GM23338 (cell line): ENCODE data around the gene ZSWIM3. TPM values are rescaled to one million over a fixed set of nuclear protein-coding genes. Genes with fewer than 3 reads are reported as not detected.

Source experiments
- ATAC-seq: fragments of 200-7000 bp; cut with Tn5 transposase; 3 replicates; pipeline ENCODE4 v1.9.1; 2020
- DNase-seq: peaks from one replicate; pipeline ENCODE4 v3.0.0-alpha.2; 2015; ENCODE audit warnings: low spot score
- H2AFZ ChIP-seq: fragments of 200-600 bp; sonication (generic); 2 replicates; pipeline ENCODE4 v1.8.0; 2016; ENCODE audit warnings: antibody characterized with exemption, mild to moderate bottlenecking, moderate library complexity
- H3F3A ChIP-seq: fragments of 200-600 bp; sonication (generic); replicated peaks from 2 replicates; pipeline ENCODE4 v1.8.0; 2017; ENCODE audit warnings: antibody characterized with exemption, mixed run types, low read depth
- H3K27ac ChIP-seq: fragments of 200-600 bp; sonication (generic); 2 replicates; pipeline ENCODE4 v1.6.1; 2016; ENCODE audit warnings: low read depth
- H3K27me3 ChIP-seq: fragments of 200-600 bp; sonication (generic); 2 replicates; pipeline ENCODE4 v1.8.0; 2016; ENCODE audit warnings: mild to moderate bottlenecking, mixed run types, moderate library complexity; ENCODE audit not compliant: insufficient read depth
- H3K36me3 ChIP-seq: fragments of 200-600 bp; sonication (generic); 2 replicates; pipeline ENCODE4 v1.8.0; 2016; ENCODE audit warnings: mild to moderate bottlenecking; ENCODE audit not compliant: insufficient read depth
- H3K4me1 ChIP-seq: fragments of 200-600 bp; sonication (generic); 2 replicates; pipeline ENCODE4 v1.8.0; 2016; ENCODE audit warnings: mild to moderate bottlenecking, moderate library complexity; ENCODE audit not compliant: insufficient read depth
- H3K4me2 ChIP-seq: fragments of 200-600 bp; sonication (generic); 2 replicates; pipeline ENCODE4 v1.7.1; 2017; ENCODE audit warnings: mixed run types
- H3K4me3 ChIP-seq: fragments of 200-600 bp; sonication (generic); 2 replicates; pipeline ENCODE4 v1.6.1; 2016; ENCODE audit warnings: mixed run types
- H3K79me2 ChIP-seq: fragments of 200-600 bp; sonication (generic); replicated peaks from 2 replicates; pipeline ENCODE4 v1.8.0; 2017; ENCODE audit warnings: mild to moderate bottlenecking; ENCODE audit not compliant: insufficient read depth
- H3K9me2 ChIP-seq: fragments of 200-600 bp; sonication (generic); 2 replicates; pipeline ENCODE4 v1.8.0; 2017; ENCODE audit not compliant: insufficient read depth
- H4K20me1 ChIP-seq: fragments of 200-600 bp; sonication (generic); replicated peaks from 2 replicates; pipeline ENCODE4 v1.8.0; 2017; ENCODE audit warnings: mild to moderate bottlenecking; ENCODE audit not compliant: insufficient read depth
- H3K27ac Mint-ChIP-seq: 2 replicates; pipeline ENCODE4 v1.8.0; 2020; ENCODE audit warnings: inconsistent platforms, mild to moderate bottlenecking, moderate library complexity, mixed read lengths
- H3K27me3 Mint-ChIP-seq: 3 replicates; pipeline ENCODE4 v1.8.0; 2022; ENCODE audit warnings: low read depth, mild to moderate bottlenecking, moderate library complexity, mixed read lengths, inconsistent platforms; ENCODE audit not compliant: insufficient read depth, poor library complexity
- H3K36me3 Mint-ChIP-seq: 3 replicates; pipeline ENCODE4 v1.8.0; 2021; ENCODE audit warnings: low read depth, mild to moderate bottlenecking, inconsistent platforms, moderate library complexity, mixed read lengths
- H3K4me1 Mint-ChIP-seq: 3 replicates; pipeline ENCODE4 v1.8.0; 2020; ENCODE audit warnings: mild to moderate bottlenecking, inconsistent platforms, mixed read lengths
- H3K4me3 Mint-ChIP-seq: 3 replicates; pipeline ENCODE4 v1.8.0; 2021; ENCODE audit warnings: moderate library complexity, mild to moderate bottlenecking, inconsistent platforms, mixed read lengths
- H3K9me3 Mint-ChIP-seq: 3 replicates; pipeline ENCODE4 v1.8.0; 2020; ENCODE audit warnings: moderate library complexity, mild to moderate bottlenecking, inconsistent platforms, mixed read lengths
- CREB1 ChIP-seq: fragments of 250-450 bp; sonication (Bioruptor Pico); IDR thresholded peaks from 2 replicates; pipeline ENCODE4 v1.5.0; 2020; ENCODE audit warnings: low read depth, mild to moderate bottlenecking, moderate library complexity
- CTCF ChIP-seq, 2 experiments: fragments of 200-600 bp in 1 of 2; sonication (generic) in 1 of 2; conservative IDR thresholded peaks; 2 replicates each; pipeline versions ENCODE4 v1.5.1 to v1.6.1; 2016 to 2017; ENCODE audit warnings: antibody characterized with exemption in 2 of 2, low read depth in 2 of 2, mild to moderate bottlenecking in 2 of 2, moderate library complexity in 1 of 2
- ETS1 ChIP-seq: IDR thresholded peaks from 2 replicates; pipeline ENCODE4 v1.6.1; 2016; ENCODE audit warnings: antibody characterized with exemption
- EZH2phosphoT487 ChIP-seq: fragments of 200-600 bp; sonication (generic); IDR thresholded peaks from one replicate; pipeline ENCODE4 v1.8.1; 2018; ENCODE audit warnings: antibody characterized with exemption; ENCODE audit not compliant: unreplicated experiment
- JUNB ChIP-seq: IDR thresholded peaks from one replicate; pipeline ENCODE4 v1.6.1; 2016; ENCODE audit warnings: antibody characterized with exemption; ENCODE audit not compliant: unreplicated experiment
- NANOG ChIP-seq: IDR thresholded peaks from 2 replicates; pipeline ENCODE4 v1.6.1; 2016; ENCODE audit warnings: antibody characterized with exemption, borderline replicate concordance
- POLR2AphosphoS5 ChIP-seq: IDR thresholded peaks from 2 replicates; pipeline ENCODE4 v1.6.1; 2016; ENCODE audit warnings: antibody characterized with exemption, low read depth
- ZNF114 ChIP-seq: fragments of 250-450 bp; sonication (Bioruptor Pico); IDR thresholded peaks from 2 replicates; pipeline ENCODE4 v1.5.0; 2020; ENCODE audit warnings: mild to moderate bottlenecking, moderate library complexity
- ZNF462 ChIP-seq: fragments of 250-450 bp; sonication (Bioruptor Pico); IDR thresholded peaks from 2 replicates; pipeline ENCODE4 v1.5.0; 2020; ENCODE audit warnings: mild to moderate bottlenecking, moderate library complexity
- polyA plus RNA-seq: library from polyadenylated mRNA; unstranded; fragments of >200 nt; fragmentation: Nextera tagmentation; extraction: Ambion mirVana; gene quantifications from 2 replicates; pipeline ENCODE4 v1.2.1, GENCODE V29; 2016
- total RNA-seq: library from RNA; depleted of rRNA; stranded (reverse); fragments of >200 nt; shearing (Covaris generic); gene quantifications from 2 replicates; pipeline ENCODE4 v1.2.3, GENCODE V29; 2014
- TF ChIP-seq, protein P1 (sequence below): IDR thresholded peaks from one replicate; pipeline ENCODE4 v1.6.1; 2018; ENCODE audit warnings: antibody characterized with exemption; ENCODE audit not compliant: unreplicated experiment

The ZSWIM3 gene
- total and polyA plus RNA-seq, 2 experiments from 2014 or later: 2.0 to 8.2 TPM

GRCh38 chr20:45835329-45835765 is 22.1 kb upstream of the ZSWIM3 start:
- no peaks in the 10 kb centered on the region for H3K9me2 ChIP-seq
- no peaks in the 10 kb centered on the region for H3K36me3 ChIP-seq
- TF ChIP-seq ZNF462 (CRISPR knock-in tag): no peak
- TF ChIP-seq NANOG: no peak
- TF ChIP-seq ETS1: no peak
- TF ChIP-seq CTCF (conservative IDR thresholded peaks at IDR 0.05; ENCODE audit: low read depth in 2 of 2): no peak
- no peak for TF ChIP-seq JUNB
- no peak for TF ChIP-seq EZH2phosphoT487
- TF ChIP-seq ZNF114 (CRISPR knock-in tag): no peak
- TF ChIP-seq, protein P1, sequence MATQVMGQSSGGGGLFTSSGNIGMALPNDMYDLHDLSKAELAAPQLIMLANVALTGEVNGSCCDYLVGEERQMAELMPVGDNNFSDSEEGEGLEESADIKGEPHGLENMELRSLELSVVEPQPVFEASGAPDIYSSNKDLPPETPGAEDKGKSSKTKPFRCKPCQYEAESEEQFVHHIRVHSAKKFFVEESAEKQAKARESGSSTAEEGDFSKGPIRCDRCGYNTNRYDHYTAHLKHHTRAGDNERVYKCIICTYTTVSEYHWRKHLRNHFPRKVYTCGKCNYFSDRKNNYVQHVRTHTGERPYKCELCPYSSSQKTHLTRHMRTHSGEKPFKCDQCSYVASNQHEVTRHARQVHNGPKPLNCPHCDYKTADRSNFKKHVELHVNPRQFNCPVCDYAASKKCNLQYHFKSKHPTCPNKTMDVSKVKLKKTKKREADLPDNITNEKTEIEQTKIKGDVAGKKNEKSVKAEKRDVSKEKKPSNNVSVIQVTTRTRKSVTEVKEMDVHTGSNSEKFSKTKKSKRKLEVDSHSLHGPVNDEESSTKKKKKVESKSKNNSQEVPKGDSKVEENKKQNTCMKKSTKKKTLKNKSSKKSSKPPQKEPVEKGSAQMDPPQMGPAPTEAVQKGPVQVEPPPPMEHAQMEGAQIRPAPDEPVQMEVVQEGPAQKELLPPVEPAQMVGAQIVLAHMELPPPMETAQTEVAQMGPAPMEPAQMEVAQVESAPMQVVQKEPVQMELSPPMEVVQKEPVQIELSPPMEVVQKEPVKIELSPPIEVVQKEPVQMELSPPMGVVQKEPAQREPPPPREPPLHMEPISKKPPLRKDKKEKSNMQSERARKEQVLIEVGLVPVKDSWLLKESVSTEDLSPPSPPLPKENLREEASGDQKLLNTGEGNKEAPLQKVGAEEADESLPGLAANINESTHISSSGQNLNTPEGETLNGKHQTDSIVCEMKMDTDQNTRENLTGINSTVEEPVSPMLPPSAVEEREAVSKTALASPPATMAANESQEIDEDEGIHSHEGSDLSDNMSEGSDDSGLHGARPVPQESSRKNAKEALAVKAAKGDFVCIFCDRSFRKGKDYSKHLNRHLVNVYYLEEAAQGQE: no peak
- no peak for TF ChIP-seq CREB1
- TF ChIP-seq POLR2AphosphoS5: no peak
- H3K4me2 ChIP-seq: peak overlapping the region; percentile 85; the same call in 1 of the 2 replicates
- no peaks in the 10 kb centered on the region; the same call in 2 of the 3 replicates for H3K9me3 Mint-ChIP-seq
- no peak overlapping the region for H3K27ac Mint-ChIP-seq
- H3K4me1 Mint-ChIP-seq: peaks cover 12% of the 10 kb centered on the region
- peak overlapping the region; percentile 77; the same call in 2 of the 3 replicates for H3K4me3 Mint-ChIP-seq
- ATAC-seq (no peak), DNase-seq (no peak)
- H3F3A ChIP-seq: peaks cover 15% of the 10 kb centered on the region
- H2AFZ ChIP-seq: no peak overlapping the region
- no peak overlapping the region for H3K27ac ChIP-seq
- H3K4me1 ChIP-seq: peaks cover 20% of the 10 kb centered on the region; the same call in 1 of the 2 replicates
- peaks cover 12% of the 10 kb centered on the region for H3K27me3 Mint-ChIP-seq
- peaks cover 13% of the 10 kb centered on the region for H4K20me1 ChIP-seq
- peaks cover 18% of the 10 kb centered on the region; the same call in 2 of the 3 replicates for H3K36me3 Mint-ChIP-seq
- H3K79me2 ChIP-seq: 0 out of 2 replicates have a peak, but pooled peaks cover 3% of the 10 kb centered on the region
- peak overlapping the region; percentile 82; the same call in 1 of the 2 replicates for H3K4me3 ChIP-seq
- no peaks in the 10 kb centered on the region for H3K27me3 ChIP-seq
